HTR-8/SVneo (cell line): ENCODE data around the gene NOTUM.
"Not testable (repeated sequence)": the region's sequence is repeated elsewhere in the genome, so short reads cannot be mapped to it uniquely, and the experiment has no call there.

Experiments
- DNase-seq: peaks from one replicate; pipeline ENCODE4 v3.0.0; 2011; ENCODE audit warnings: low spot score, mixed read lengths; ENCODE audit not compliant: insufficient read length
- FAIRE-seq: peaks from 2 replicates; lab custom pipeline; 2011; peaks lifted over from hg19 to GRCh38; lab: Jason Lieb, UNC

The NOTUM gene

DNA sequence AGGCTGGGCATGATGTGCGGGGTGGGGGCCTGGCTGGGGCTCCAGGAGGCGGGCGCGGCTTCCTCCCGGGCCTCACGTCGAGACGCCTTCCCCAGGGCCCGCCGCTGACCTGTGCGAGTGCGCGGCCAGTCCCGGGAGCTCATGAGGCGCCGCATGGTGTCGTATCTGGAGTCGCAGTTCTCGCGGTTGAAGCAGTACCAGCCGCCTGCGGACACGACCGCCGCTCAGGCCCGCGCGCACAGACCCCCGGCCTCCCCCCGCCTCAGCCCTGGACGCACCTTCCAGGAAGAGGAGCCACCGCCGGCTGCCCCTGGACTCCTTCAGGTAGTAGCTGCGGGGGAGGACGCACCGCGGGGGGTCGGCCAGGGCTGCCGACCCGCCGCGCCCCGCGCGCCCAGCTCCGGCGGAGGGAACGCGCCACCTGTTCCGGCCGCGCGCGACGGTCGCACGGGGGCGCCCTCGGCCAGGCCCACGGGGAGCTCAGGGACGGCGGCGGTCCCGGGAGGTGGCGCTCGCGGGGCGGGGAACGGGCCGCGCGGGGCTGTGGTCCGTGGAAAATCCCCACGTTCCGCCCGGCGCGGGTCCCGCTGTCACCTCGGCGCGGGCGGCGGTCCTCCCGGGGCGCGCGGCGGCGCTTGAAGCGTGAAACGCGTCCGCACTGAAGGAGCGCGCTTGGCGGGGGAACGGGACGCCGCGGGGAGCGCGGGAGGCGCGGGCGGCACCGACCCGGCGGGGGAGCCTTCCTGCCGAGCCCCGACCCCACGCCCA is 1.4 kb downstream of the NOTUM start:
- DNase-seq (peak; percentile 61), FAIRE-seq (no peak)

GRCh38 chr17:81958633-81959342 is 2.2 kb downstream of the NOTUM start:
- FAIRE-seq = no peak
- no peak for DNase-seq

GRCh38 chr17:81957691-81958432 is 3.1 kb downstream of the NOTUM start:
- FAIRE-seq = no peak
- no peak for DNase-seq

GRCh38 chr17:81956607-81957589 is 4.1 kb downstream of the NOTUM start:
- DNase-seq (no peak), FAIRE-seq (no peak)

GRCh38 chr17:81955756-81956544 is 5.0 kb downstream of the NOTUM start:
- no peak for DNase-seq
- no peak for FAIRE-seq

DNA sequence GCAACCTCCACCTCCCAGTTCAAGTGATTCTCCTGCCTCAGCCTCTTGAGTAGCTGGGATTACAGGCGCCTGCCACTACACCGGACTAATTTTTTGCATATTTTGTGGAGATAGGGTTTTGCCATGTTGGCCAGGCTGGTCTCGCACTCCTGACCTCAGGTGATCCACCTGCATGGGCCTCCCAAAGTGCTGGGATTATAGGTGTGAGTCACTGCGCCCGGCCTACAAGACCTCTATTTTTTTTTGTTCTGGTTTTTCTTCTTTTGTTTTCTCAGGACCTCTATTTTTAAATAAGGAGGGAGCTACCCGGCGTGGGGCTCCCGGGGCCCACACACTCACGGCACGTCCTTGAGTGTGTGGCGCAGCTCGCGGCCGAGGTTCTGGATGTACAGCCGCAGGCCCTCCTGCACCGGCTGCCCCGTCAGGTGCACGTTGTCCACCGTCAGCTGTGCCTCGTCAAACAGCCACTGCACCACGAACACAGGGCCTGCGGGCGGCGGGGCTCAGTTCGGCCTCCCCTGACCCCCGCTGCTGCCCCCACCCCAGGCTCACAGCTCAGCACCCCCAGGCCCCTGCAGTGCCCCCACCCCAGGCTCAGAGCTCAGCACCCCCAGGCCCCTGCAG is 5.8 kb downstream of the NOTUM start:
- no peak for DNase-seq
- FAIRE-seq = no peak

DNA sequence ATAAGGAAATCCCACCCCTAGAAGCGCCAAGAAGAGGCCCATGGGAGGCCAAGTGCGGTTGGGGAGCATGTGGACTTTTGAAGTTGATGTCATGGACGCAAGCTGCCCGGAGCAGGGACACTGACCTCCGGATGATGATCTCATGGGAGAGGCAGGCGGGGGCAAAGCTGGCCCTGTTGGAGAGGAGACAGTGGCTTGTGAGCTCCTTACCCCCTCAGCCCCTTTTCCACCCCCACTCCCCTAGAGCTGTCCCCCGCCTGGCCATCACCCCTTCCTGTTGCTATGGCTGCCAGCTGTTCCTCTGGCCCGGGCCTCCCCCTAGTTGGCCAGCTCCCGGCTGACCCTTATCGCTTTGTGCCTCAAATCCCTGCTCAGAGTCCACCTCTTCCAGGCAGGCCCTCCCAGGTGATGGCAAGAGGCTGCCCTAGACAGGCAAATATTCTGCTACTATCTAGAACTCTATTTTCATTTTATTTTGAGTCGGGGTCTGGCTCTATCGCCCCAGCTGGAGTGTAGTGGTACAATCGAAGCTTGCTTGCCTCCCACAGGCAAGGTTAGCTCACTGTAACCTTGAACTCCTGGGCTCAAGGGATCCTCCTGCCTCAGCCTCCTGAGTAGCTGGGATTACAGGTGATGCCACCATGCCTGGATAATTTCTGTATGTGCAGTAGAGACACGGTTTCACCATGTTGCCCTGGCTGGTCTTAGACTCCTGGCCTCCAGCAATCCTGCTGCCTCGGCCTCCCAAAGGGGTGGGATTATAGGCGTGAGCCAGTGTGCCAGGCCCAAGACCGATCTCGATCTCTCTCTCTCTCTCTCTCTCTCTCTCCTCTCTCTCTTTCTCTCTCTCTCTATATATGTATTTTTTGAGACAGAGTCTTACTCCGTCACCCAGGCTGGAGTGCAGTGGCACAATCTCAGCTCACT is 6.6 kb downstream of the NOTUM start:
- FAIRE-seq (no peak), DNase-seq (no peak)

- FAIRE-seq, DNase-seq: not testable (repeated sequence)
Measured at GRCh38 chr17:81953443-81953842, 7.5 kb downstream of the NOTUM start.

- no peak for FAIRE-seq
Measured at GRCh38 chr17:81952792-81953228, 8.2 kb downstream of the NOTUM start.

GRCh38 chr17:81951785-81952684 is 9.0 kb downstream of the NOTUM start:
- FAIRE-seq (no peak), DNase-seq (no peak)

More at GRCh38 chr17:81952792-81953228, 8.2 kb downstream of the NOTUM start:
- DNase-seq = no peak

DNA sequence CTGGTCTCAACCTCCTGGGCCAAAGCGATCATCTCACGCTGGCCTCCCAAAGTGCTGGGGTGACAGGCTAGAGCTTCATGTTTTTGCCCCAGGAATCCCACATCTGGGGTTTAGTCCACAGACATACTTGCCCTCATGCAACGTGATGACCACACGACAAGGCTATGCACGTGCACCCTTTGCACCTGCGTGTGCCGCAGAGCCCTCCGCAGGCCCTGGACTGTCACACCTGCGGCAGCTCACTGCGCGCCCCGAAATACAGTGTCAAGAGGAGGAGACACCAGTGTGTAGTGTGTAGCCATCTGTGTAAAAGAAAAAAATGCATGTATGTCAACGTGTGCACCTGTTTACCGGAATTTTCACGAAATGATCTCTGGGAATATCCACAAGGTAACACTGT is 10.5 kb downstream of the NOTUM start:
- DNase-seq = no peak
- FAIRE-seq = no peak

GRCh38 chr17:81948635-81949378 is 12.2 kb downstream of the NOTUM start:
- FAIRE-seq (no peak), DNase-seq (no peak)

GRCh38 chr17:81947189-81947588 is 13.8 kb downstream of the NOTUM start, which contains the start of gene MYADML2:
MYADML2 (minus strand) TSS chr17:81947233; CDS start chr17:81941741, 5,492 bp downstream.
- FAIRE-seq (no peak), DNase-seq (no peak)

- DNase-seq (no peak), FAIRE-seq (no peak)
Measured at GRCh38 chr17:81944858-81945257, 16.1 kb downstream of the NOTUM start.

DNA sequence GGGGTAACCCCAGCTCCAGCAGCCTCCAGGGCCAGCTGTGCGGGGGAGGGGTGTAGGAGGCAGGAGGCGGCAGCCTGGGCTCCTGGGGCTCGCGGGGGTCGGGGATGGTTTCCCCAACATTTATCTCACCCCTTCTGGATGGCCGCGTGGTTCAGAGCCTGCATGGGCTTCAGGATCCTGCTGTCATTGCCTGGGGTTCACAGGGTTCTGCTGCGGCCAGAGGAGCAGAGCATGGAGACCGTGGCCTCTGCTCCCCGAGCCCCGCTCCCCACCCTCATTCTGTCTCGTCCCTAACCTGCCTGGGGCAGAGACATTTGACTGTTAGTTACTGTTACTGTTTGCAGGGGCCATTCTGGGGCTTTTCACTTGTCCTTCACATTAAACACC is 18.8 kb downstream of the NOTUM start:
- FAIRE-seq (no peak), DNase-seq (no peak)
